Bone marrow (tissue), 2 donors: ENCODE data around the gene CPAMD8.

Source experiments
- DNase-seq, 2 donors: peaks; one replicate each; lab custom pipeline; 2025; lab: John Stamatoyannopoulos, UW

The CPAMD8 gene

DNA sequence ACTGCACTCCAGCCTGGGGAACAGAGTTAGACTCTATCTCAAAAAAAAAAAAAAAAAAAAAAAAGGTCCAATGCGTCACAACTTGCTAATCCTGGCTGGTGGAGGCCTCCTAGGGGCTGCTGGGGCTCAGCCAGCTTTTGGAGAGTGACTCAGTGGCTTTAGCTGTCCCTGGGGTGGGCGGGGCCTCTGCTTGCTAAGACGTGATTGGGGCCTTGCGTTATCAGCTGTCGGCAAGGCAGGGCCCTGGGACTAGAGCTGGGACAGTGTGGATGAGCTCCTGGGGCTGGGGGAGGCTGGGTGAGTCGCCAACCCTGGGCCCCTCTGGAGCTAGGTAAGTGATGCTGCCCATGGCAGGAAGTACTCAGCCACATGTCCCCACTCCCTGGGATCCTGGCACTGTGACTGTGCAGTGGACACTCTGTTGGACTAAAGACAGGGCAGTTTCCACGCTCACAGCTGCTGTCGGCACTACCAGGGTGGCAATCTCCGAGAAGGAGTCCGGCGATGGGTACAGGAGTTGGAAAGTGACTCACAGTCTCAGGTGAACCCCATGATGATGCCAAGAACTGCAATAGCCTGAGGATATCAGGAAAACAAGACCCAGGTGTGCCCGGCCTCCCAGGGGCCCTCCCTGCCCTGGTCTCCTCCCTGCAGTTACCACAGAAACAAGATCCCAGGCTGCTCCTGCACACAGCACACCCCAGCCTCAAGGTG lies 105.6 kb downstream of the CPAMD8 start:
- DNase-seq: no peak

GRCh38 chr19:16919496-16919895 lies 107.1 kb downstream of the CPAMD8 start:
- DNase-seq: no peak

DNA sequence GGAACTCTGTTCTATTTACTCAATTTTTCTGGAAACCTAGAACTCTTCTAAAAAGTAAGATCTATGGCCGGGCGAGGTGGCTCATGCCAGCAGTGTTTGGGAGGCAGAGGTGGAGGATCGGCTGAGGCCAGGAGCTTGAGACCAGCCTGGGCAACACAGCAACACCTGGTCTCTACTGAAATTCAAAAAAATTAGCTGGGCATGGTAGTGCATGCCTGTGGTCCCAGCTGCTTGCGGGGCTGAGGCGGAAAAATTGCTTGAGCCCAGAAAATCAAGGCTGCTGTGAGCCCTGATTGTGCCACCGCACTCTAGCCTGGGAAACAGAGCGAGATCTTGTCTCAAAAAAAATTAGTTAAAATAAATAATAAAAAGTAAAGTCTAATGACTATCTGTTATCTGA lies 109.2 kb downstream of the CPAMD8 start:
- DNase-seq: no peak

DNA sequence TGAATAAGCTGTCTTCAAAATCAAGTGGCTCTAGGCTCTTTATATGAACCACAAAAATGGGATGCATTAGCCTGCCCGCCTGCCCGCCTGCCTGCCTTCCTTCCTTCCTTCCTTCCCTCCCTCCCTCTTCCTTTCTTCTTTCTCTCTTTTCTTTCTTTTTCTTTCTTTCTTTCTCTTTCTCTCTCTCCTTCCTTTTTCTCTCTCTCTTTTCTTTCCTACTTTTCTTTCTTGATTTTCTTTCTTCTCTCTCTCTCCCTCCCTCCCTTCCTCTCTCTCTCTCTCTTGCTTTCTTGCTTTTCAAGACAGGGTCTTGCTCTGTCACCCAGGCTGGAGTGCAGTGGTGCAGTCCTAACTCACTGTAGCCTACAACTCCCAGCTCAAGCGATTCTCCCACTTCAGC lies 110.9 kb downstream of the CPAMD8 start:
- DNase-seq: no peak

- DNase-seq: no peak
Measured at GRCh38 chr19:16915135-16915534, 111.5 kb downstream of the CPAMD8 start.

DNA sequence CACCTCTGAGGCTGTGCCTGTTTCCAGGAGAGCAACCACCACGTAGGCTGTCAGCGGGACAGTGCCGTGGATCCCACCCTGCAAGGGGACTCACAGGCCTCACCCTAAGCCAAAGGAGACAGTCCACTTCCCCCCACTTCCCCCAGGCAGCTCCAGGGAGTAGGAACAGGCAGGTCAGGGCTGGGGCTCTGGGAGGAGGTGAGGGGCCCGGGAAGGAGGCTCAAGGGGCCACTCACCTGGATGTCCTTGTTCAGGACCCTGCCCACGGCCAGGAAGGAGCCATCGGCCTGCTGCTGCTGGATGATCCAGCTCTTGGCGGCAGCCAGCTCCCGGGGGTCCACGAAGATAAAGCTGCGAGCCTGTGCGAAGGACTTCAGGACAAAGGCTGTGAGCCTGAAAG lies 112.2 kb downstream of the CPAMD8 start:
- DNase-seq: no peak

DNA sequence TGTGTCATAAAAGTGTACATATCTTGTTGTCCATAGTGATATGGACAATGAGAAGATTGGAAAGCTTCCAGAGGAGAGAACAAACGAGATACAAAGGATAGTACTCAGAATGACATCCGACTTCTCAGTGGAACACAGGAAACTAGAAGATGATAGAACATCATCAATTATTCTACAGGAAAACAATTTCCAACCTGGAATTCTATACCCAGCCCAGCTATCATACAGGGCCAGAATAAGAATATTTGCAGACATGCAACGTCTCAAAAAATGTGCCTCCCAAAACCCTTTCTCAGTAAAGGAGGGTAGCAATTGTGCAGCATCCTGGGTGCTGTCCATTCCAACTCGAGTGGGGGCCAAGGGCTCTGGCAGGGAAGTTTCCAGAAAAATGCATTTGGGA lies 113.8 kb downstream of the CPAMD8 start:
- no peak for DNase-seq

DNA sequence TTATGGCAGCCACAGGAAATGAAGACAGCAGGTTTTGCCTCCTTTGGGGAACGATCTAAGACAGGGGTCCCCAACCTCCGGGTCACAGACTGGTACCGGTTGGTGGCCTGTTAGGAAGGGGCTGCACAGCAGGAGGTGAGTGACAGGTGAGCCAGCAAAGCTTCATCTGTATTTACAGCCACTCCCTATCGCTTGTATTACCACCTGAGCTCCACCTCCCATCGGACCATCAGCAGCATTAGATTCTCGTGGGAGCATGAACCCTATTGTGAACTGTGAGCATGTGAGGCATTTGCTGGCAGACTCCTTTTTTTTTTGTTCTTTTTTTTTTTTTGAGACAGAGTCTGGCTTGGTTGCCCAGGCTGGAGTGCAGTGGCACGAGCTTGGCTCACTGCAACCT lies 115.6 kb downstream of the CPAMD8 start:
- no peak for DNase-seq

DNA sequence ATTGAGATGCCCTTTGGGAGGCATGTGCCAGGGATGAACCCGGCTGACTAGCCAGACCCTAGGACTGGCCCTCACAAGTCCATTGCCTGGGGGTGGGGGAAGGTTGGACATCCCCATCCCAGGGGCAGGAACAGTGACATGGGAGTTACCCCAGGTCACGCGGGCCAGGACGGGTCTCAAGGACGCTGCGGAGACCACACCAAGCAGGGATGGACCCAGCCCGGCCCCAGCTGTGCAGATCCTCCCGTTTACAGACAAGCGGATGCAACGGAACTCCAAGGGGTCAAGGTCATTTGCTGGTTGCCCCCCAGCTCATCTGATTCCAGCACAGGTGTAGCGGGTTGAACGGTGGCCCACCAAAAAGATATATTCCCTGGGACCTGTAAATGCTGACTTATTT lies 117.9 kb downstream of the CPAMD8 start:
- DNase-seq: no peak

GRCh38 chr19:16904599-16904998 lies 122.0 kb downstream of the CPAMD8 start:
- DNase-seq: no peak

DNA sequence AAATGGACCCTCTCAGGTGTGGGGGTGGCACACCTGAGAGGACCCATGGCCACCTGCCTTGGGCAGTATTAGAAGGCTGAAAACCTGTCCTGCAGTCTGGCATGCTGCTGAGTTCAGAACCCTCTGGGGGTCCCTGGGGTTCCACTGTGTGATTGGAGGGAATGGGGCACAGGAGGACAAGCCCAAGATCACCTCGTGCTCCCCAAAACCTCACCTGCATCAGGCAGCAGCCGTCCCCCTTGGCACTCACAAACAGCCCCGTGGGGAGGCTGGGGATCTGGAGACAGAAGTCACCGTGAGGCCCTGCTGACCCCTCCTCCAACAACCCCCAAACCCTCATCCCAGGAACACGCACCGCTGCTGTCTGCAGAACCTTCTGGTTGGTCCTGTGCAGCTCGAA lies 123.3 kb downstream of the CPAMD8 start:
- DNase-seq: no peak

DNA sequence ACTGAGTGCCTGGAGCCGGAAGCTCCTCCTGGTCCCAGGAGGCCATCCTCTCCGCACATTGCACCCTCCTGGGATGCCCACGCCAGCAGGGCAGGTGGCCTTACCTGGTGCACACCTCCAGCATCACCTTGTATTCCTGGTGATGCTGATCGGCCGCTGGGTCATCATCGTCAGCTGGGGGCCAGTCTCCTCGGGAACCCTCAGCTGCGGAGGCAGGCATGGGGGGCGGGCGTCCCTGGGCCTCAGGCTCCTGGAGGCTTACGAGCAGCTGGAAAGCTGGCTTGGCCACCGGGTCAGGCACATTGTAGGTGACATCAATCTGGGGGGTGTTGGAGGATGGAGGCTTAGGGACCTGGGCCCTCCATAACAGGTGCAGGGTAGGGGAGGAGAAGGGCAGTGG lies 124.1 kb downstream of the CPAMD8 start:
- DNase-seq: no peak

GRCh38 chr19:16901491-16902175 lies 125.0 kb downstream of the CPAMD8 start:
- DNase-seq: no peak

DNA sequence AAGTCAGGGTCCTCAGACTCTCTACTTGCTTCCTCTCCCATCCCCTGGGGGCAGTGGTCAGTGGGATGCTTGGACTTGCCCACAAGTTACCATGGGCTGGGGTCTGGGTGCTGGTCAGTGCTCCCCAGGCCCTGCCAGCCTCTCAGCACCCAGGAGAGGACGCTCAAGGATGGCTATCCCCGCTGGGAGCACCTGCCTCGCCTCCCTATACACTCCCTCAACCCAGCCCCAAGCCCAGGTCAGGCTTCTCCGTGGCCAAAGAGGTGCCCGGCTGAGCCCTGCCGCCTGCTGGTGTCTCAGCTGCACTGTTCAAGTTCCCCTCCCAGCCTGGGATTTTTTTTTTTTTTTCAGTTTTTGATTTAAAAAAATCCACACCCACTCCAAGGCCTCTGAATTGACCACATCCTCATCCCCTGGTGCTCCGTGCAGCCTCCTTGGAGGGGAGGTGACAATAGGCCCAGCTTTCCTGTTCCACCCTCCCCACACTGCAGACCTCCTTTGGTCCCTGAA lies 127.0 kb downstream of the CPAMD8 start:
- DNase-seq: peak in 1 of 2 donors; percentile 41

GRCh38 chr19:16898361-16899015 lies 128.1 kb downstream of the CPAMD8 start:
- DNase-seq: no peak

DNA sequence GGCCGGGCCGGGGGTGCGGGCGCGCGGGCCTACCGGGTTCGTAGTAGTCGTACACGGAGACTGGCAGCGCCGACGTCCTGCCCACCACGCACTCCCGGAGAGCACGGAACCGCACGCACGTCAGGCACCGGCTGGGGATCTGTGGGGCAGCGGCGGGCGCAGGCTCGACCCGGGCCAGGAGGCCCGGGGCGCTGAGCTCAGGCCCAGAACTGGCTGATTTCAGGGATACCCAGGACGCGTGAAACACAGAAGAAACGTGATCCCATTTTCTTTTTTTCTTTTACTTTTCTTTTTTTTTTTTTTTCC lies 128.8 kb downstream of the CPAMD8 start:
- no peak for DNase-seq

- DNase-seq: peak in 1 of 2 donors; percentile 98
Measured at GRCh38 chr19:16897029-16897855, 129.4 kb downstream of the CPAMD8 start.

- DNase-seq: no peak
Measured at GRCh38 chr19:16896146-16897028, 130.2 kb downstream of the CPAMD8 start.

DNA sequence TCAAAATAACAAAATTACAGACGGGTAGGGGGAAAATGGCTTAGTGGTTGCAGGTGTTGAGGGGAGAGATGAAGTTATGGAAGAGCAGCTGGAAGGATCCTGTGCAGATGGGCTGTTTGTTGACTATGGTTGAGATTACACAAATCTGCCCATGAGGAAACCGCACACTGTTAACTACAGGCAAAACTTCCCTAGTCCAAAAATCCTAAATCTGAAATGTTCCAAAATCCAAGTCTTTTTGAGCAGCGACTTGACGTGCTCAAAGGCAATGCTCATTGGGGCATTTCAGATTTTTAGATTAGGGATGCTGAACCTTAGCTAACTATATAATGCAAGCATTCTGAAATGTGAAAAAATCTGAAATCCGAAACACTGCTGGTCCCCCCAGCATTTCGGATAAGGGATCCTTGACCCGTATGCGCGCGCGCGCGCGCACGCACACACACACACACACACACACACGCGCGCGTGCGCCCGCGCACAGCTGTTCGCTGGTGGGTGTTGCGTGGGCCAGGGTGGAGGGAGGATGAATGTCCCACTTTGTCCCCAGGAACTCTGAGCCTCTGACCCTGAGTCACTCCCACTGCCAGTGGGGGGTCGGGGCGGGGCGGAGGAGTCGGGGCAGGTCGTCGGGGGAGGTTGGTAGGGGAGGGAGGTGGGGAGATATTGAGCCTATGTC lies 131.0 kb downstream of the CPAMD8 start:
- no peak for DNase-seq

DNA sequence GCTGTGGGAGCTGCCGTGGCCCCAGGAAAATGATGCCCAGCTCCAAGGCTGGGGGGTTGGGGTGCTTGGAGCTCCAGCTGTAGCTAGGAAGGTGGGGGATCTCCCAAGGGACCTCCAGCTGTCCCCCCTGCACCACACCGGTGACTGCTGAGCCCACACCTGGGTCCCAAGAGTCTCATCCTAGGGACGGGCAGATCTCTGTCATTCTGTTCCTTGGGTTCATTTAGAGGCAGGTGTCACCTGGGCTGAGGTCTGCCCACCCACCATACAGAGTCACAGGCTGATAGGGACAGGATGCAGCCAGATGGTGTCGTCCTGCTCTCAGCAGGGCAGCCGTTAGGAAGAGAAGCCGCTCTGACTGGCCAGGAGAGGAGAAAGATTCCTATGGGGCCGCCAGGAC lies 132.5 kb downstream of the CPAMD8 start:
- DNase-seq: no peak

DNA sequence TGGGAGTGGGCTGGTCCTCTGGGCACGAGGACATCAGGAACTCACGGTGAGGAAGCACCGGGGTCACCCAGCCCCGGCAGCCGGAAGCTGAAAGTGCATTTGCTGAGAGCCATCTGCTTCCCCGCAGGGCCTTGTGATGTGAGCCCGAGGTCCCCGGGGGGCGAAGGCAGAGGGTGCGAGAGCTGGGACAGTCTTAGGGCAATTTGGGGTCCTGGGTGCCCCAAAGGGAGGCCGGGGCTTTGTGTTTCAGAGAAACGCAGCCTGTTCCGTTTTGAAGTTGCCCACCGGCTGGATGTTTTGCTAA lies 133.0 kb downstream of the CPAMD8 start:
- DNase-seq: peak in 1 of 2 donors; percentile 25
